Inflammatory macrophage (primary cell): ENCODE data around the gene HMGN5.

Experiments
- DNase-seq, 2 donors: peaks; one replicate each; pipeline ENCODE4 v3.0.0-alpha.2; 2020 to 2022

HMGN5 gene

DNA sequence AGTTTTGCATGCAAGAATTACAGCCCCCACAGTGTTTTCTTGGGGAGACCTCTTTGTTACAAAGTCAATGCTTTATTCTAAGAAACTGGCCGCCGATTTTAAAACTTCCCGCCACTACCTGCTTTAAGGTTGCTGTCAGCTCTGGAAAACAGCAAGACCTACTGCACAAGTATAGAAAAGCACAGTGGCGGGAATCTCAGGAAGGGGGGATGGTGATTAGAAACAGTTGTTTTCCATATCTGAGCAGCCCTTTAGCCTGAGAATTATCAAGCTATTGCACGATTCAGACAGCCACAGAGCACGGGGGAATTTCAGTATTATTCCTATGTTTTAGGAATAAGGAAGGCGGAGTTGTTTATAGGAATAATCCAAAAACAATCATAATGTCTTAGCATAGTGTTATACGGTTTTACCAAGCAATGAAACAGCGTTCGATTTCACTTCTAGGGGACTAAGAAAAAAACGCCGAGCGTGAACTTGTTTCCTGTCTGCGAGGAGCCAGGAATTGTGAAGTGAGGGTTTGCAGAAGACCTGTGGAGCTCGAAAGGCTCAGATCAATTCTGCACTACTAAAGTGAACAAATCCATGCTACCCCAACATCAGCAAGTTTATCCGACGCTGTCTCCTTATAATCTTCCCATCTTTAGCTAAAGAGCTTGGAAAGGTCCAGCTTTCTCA is 81.3 kb downstream of the HMGN5 start:
- peak in 1 of 2 donors; percentile 3 for DNase-seq

DNA sequence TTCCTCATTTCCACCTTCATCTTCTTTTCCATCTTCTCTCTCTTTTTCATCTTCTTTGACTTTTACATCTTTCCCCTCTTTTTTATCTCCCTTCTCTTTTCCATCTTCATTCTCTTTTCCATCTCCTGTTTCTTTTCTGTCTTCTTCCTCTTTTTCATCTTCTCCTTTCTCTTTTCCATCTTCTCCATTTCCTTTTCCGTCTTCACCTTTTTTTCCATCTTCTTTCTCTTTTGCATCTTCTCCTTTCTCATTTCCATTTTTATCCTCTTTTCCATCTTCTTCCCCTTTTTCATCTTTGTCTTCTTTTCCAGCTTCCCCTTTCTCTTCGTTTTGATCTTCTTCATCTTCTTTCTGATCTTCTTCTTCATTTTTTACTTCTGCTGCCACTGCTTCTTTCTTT is 87.0 kb downstream of the HMGN5 start:
- no peak for DNase-seq

DNA sequence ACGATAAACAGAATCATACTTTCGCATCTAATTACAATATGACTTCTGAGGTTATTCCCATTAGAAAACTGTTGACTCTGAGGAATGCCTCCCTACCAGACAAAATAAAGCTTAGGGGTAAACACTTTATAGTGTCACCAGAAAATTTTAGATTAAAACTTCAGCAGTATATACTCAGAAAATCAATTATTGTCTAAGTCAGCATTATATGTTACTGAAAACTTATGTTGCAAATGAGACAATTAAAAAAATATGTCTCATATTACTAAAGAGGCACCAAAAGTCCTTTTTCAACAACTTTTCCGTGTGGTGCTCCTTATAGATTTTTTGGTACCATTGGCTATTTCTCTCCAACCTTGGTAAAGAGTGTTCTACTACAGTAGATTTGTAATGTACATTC is 91.4 kb downstream of the HMGN5 start:
- no peak for DNase-seq

DNA sequence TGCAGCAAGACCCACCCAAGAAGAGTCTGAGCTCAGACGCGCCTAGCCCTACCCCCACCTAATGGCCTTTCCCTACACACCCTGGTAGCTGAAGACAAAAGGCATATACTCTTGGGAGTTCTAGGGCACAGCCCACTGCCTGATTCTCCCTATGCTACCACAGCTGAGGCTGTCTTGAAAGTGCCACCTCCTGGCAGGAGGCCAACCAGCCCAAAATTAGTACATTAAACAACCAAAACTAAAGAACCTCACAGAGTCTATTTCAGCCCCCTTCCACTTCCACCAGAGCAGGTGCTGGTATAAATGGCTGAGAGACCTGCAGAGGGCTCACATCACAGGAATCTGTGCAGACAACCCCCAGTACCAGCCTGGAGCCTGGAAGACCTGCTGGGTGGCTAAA is 119.1 kb downstream of the HMGN5 start:
- no peak for DNase-seq
